Endometrial microvascular endothelial cells (primary cell): ENCODE measurements around the gene SLIT1. TPM values are rescaled to one million over a fixed set of nuclear protein-coding genes. Genes with fewer than 3 reads are reported as not detected.

Source experiments
- in situ Hi-C: cut with HindIII; loops from 2 replicates; pipeline ENCODE4 v1.10.0; 2017; ENCODE audit warnings: low sequenced_read_pairs, low pct_unique_long_range_greater_than_20kb; ENCODE audit errors: inconsistent ontology term
- total RNA-seq: library from RNA; depleted of rRNA; stranded (reverse); fragments of >200 nt; gene quantifications from one replicate; pipeline ENCODE4 v1.2.3, GENCODE V29; 2015; ENCODE audit errors: inconsistent ontology term

SLIT1 gene
- total RNA-seq, 1 donor from 2014 or later: not detected

GRCh38 chr10:97150013-97150595 lies 35.7 kb downstream of the SLIT1 start:
- in situ Hi-C loops: no loop called here

- in situ Hi-C loops: no loop called here
Measured at GRCh38 chr10:97149079-97149531, 36.7 kb downstream of the SLIT1 start.

GRCh38 chr10:97144297-97144696 lies 41.5 kb downstream of the SLIT1 start:
- in situ Hi-C loops: no loop called here

- in situ Hi-C loops: no loop called here
Measured at GRCh38 chr10:97142834-97143233, 42.9 kb downstream of the SLIT1 start.

GRCh38 chr10:97140902-97141745 lies 44.6 kb downstream of the SLIT1 start:
- in situ Hi-C loops: no loop called here

DNA sequence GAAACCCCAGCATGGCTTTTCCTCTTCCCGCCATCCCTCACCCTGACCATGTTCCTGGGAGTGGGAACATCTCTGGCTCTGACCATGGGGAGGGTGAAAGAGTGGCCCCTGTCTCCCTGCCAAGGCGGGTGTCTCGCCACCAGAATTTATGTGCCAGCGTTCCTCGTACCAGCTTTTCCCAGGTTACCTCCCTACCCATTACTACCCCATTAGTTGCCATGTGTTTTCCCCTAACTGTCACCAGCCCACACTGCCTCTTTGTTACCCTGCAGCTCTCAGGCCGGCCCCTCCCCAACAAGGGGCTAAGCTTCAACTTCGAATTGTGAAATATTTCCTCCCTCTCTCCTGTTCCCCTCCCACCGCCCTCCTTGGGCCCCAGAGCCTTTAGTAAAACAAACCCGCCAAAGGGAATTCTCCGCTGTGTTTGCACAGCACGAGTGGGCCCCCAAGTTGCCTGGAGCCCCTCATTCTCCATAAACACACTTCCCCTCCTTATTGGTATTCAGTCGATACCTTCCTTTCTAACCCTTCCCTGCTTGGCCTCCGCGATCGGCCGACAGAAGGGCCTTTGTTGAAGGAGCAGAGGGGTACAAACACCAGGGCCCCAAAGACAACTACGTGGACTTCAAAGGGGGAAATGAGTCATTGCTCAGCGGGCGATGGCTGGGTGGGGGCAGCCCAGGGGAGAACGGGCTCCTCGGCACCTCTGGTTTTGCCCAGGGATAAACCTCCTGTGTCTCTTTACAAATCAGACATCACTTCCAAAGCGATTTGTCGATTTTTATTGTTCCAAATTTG lies 45.5 kb downstream of the SLIT1 start:
- in situ Hi-C loops: no loop called here

DNA sequence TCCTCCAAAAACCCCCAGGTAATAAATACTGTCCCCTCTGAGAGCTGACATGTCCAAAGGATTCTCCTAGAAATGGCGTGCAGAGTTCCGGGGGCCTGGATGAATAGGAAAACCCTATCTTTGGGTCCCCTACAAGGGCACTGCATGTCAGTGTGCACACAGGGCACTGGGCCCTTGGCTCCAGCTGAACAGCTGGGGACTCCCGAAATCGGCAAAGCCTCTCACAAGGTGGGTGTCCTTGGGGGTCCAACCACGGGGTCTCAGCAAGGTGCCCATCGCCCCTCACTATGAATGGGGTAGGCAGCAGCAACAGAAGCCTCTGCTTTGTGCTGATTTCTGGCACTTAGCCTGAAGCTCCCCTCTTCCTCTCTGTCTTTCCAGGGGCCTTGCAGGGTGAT lies 46.1 kb downstream of the SLIT1 start:
- in situ Hi-C loops: no loop called here

GRCh38 chr10:97138846-97139245 lies 46.9 kb downstream of the SLIT1 start:
- in situ Hi-C loops: no loop called here

GRCh38 chr10:97138174-97138573 lies 47.6 kb downstream of the SLIT1 start:
- in situ Hi-C loops: no loop called here

- in situ Hi-C loops: no loop called here
Measured at GRCh38 chr10:97136756-97137155, 49.0 kb downstream of the SLIT1 start.

DNA sequence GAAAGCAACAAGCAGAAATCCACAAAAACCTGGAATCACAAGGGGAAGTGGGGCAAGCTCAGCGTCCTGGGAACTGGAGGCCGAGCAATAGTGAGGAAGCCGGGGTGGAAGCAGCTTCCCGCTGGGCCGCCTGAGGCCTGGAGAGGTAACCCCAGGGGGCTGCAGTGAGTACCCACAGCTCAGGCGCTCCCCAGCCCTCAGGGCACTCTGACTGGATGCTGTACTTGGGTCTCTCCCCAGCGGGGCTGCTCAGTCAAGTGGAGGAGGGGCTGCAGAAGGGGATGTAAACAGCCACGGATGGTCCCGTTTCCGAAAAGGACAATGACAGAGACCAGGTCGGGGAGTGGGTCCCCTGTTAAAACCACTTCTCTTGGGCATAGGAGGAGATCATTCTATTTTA lies 50.3 kb downstream of the SLIT1 start:
- in situ Hi-C loops: no loop called here

GRCh38 chr10:97134983-97135382 lies 50.8 kb downstream of the SLIT1 start:
- in situ Hi-C loops: no loop called here

DNA sequence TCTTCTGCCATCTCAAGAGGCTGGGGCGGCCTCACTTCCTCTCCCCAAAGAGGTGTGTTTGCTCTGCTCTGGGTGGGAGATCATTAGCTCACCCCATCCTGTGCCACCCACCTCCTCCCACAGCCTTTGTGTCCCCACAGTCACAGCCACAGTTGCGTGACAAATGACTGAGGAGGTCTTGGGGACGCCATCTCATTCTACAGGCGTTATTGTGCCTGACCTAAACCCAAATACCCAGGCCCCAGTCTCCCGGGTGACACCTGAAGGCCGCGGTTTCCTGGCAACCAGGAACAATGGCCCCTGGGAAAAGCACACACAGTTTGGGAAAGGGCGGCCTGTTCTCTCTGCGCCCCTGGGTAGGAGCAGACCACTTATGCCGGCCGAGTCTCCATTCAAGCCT lies 51.6 kb downstream of the SLIT1 start:
- in situ Hi-C loops: no loop called here

DNA sequence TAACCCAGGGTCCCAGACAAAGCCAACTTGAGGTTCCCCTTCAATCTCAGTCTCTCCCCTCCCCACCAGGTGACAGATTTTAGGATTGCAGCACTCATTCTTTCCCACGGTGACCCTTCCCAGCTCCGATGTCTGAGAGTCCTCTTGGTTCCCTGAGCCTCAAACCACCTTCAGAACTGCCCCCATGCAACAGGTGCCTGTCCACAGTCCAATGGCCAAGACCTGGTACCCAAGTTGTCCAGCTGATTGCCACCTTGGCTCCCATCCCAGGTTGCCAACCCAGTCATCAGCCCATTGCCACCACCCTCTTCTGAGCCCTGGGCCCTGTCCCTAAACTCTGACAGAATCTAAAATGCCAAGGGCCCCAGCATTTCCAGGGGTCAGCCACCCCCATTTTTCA lies 53.5 kb downstream of the SLIT1 start:
- in situ Hi-C loops: no loop called here

DNA sequence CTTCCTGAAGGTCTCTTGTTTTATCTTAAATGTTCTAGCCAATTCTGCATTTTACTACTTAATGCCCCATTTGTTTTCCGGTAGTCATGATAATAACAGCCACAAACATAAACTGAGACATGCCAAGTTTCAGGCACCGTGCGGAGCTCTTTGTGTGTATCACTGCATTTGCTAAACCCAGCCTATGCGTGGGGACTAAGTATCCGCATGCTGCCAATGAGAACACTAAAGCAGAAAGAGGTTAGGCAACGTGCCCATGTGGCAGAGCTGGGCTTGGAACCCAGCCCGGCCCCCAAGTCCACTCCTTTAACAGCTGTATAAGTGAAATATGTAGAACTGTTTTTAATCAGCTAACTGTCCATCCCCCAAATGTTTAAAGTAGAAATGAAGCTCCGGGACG lies 54.1 kb downstream of the SLIT1 start:
- in situ Hi-C loops: no loop called here

GRCh38 chr10:97131181-97131628 lies 54.6 kb downstream of the SLIT1 start:
- in situ Hi-C loops: no loop called here

DNA sequence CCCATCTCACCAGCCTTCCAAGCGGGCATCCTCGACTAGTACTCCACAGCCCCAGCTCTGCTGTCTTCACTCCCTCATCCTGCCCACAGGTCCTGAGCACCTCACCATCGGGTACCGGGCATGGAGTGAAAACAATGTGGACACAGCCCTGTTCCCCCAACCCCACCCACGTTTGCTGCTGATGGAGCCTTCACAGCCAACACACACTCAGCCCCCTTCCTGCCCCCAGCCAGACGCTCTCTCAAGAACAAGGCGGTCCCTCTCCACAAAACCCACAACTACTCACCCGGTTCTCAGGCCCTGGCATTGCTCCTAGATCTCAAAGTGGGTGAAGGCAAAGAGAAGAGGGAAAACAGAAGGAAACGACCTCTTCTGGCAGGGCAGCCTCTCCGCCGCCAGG lies 56.1 kb downstream of the SLIT1 start:
- in situ Hi-C loops: no loop called here

DNA sequence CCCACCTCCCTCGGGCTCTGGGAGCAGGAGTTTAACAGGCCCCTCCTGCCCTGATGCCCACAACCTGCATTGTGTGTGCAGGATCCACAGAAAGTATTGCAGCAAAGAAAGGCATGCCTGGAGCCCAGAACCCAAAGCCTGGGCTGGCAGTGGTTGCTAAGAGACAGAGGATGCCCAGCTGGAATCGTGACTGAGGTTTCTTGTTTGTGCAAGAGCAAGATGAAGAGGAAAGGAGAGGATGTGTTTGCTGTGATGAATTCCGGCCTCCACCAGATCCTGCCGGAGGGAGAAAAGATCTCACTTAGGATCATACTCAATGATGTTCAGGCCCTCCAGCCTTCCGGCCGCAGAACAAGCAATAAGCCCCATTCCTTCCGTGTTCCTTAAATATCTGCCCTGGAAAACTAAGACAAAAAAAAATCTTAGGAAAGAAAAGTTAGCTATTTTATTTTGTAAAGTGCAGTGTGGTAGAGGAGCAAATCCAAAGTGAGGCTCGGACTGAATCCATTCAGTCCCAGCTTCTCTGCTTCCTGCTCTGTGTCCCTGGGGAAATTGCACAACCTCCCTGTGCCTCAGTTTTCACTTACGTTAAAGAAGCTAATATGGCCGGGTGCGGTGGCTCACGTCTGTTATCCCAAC lies 57.1 kb downstream of the SLIT1 start:
- in situ Hi-C loops: no loop called here

DNA sequence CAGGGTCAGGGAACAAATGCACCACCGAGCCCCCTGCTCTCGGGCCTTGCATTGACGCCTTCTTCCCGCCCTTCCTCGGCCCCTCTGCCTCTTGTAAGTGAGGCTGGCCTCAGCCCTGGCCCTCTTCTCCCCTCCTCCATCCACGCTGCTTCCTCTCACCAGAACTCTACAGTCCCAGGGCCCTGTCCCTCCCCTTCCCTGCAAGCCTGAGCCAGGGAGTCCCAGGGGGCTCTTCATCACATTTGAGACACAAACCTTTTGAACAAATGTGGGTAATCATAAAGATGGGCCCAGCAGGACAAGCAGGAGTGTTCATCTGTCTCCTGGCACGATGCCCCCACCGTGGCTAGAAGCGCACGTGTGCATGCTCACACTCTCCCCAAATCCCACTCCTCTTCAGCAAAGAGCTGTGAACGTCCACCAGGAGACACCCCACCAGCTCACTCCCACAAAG lies 57.7 kb downstream of the SLIT1 start:
- in situ Hi-C loops: no loop called here
